K562 (cell line): Measurements from ENCODE around the gene CSF1. TPM values are rescaled to one million over a fixed set of nuclear protein-coding genes. Genes with fewer than 3 reads are reported as not detected.

Experiments
- ARID3A ChIP-seq: IDR thresholded peaks from 2 replicates; pipeline ENCODE4 v1.6.1; 2012; ENCODE audit warnings: low read depth, low read length, improper control_type of control experiment, borderline replicate concordance
- CBFA2T3 ChIP-seq: fragments of 450-650 bp; IDR thresholded peaks from 2 replicates; pipeline ENCODE4 v1.6.1; 2017
- E2F8 ChIP-seq: fragments of 450-650 bp; IDR thresholded peaks from 2 replicates; pipeline ENCODE4 v1.7.1; 2018; ENCODE audit warnings: mild to moderate bottlenecking, low read depth; ENCODE audit not compliant: partially characterized antibody
- HDAC3 ChIP-seq: fragments of 450-650 bp; IDR thresholded peaks from 2 replicates; pipeline ENCODE4 v1.6.1; 2018; ENCODE audit warnings: borderline replicate concordance, mild to moderate bottlenecking, moderate library complexity; ENCODE audit not compliant: partially characterized antibody
- ID3 ChIP-seq, 2 experiments: fragments of 250-450 bp in 1 of 2; fragments of 450-650 bp in 1 of 2; sonication (Bioruptor Pico) in 1 of 2; IDR thresholded peaks; 2 replicates each; pipeline versions ENCODE4 v1.6.1 to v1.8.0; 2016 to 2021; ENCODE audit warnings: mild to moderate bottlenecking in 2 of 2, moderate library complexity in 2 of 2, missing compliant biosample characterization in 1 of 2, missing genetic modification characterization in 1 of 2
- MBD2 ChIP-seq: sonication (generic); IDR thresholded peaks from 2 replicates; pipeline ENCODE4 v1.6.1; 2016; ENCODE audit warnings: low read depth, borderline replicate concordance
- MTA2 ChIP-seq: fragments of 450-650 bp; IDR thresholded peaks from 2 replicates; pipeline ENCODE4 v1.6.1; 2016; ENCODE audit warnings: low read depth
- MYC ChIP-seq, 2 experiments: fragments of 250-450 bp in 1 of 2; sonication (Bioruptor Pico) in 1 of 2; IDR thresholded peaks; 2 replicates each; pipeline versions ENCODE4 v1.5.1 to v1.6.1; 2012 to 2021; ENCODE audit warnings: low read depth in 2 of 2, borderline replicate concordance in 1 of 2, improper control_type of control experiment in 1 of 2, low read length in 1 of 2, mild to moderate bottlenecking in 1 of 2, moderate library complexity in 1 of 2
- NFYB ChIP-seq: IDR thresholded peaks from 2 replicates; pipeline ENCODE4 v1.6.1; 2011; ENCODE audit warnings: mild to moderate bottlenecking, moderate library complexity; ENCODE audit not compliant: insufficient read length; ENCODE audit errors: extremely low read depth
- PCBP1 ChIP-seq: fragments of 200-400 bp; formaldehyde crosslinking; IDR thresholded peaks from 2 replicates; pipeline ENCODE4 v1.6.1; 2018; ENCODE audit warnings: mild to moderate bottlenecking, low read depth, low read length; ENCODE audit not compliant: poor library complexity, severe bottlenecking
- PYGO2 ChIP-seq: fragments of 450-650 bp; IDR thresholded peaks from 2 replicates; pipeline ENCODE4 v1.6.1; 2016; ENCODE audit warnings: mild to moderate bottlenecking, missing genetic modification characterization, moderate library complexity, missing compliant biosample characterization
- TCF3 ChIP-seq: sonication (generic); formaldehyde crosslinking; IDR thresholded peaks from 2 replicates; pipeline ENCODE4 v1.4.0; 2020; ENCODE audit warnings: mild to moderate bottlenecking, missing genetic modification reagents
- TRIM24 ChIP-seq, 2 experiments: fragments of 450-650 bp; IDR thresholded peaks; 2 replicates each; pipeline ENCODE4 v1.6.1; 2016
- ZBTB49 ChIP-seq: sonication (generic); formaldehyde crosslinking; IDR thresholded peaks from 2 replicates; pipeline ENCODE4 v1.8.0; 2022; ENCODE audit warnings: missing genetic modification reagents, mild to moderate bottlenecking, borderline replicate concordance
- ZNF232 ChIP-seq: sonication (generic); formaldehyde crosslinking; IDR thresholded peaks from 2 replicates; pipeline ENCODE4 v1.8.0; 2022; ENCODE audit warnings: mild to moderate bottlenecking, missing genetic modification reagents
- polyA plus RNA-seq, 8 experiments: library from polyadenylated mRNA; depleted of rRNA in 4 of 8; stranded (reverse) in 5 of 8; unstranded in 3 of 8; fragments of >200 nt; fragmentation: Nextera tagmentation in 2 of 8; fragmentation: Illumina TruSeq in 1 of 8; extraction: Ambion mirVana in 2 of 8; extraction: Trizol in 1 of 8; gene quantifications; 2 replicates each; pipeline versions ENCODE4 v1.2.1 to v1.2.3, GENCODE V29; 2011 to 2014; ENCODE audit warnings: inconsistent platforms in 1 of 8, missing spikeins in 1 of 8
- total RNA-seq, 7 experiments: library from RNA; depleted of rRNA in 6 of 7; stranded (reverse); fragments of >200 nt in 6 of 7; fragmentation: Illumina TruSeq in 2 of 7; extraction: Trizol in 2 of 7; gene quantifications; 2 replicates each; pipeline versions ENCODE4 v1.2.1 to v1.2.3, GENCODE V29; 2011 to 2021; ENCODE audit warnings: low replicate concordance in 1 of 7
- TF ChIP-seq, protein P1 (sequence below): sonication (generic); formaldehyde crosslinking; IDR thresholded peaks from 2 replicates; pipeline ENCODE4 v1.8.0; 2022; ENCODE audit warnings: mild to moderate bottlenecking, missing genetic modification reagents

The CSF1 gene
- total and polyA plus RNA-seq, 9 of the 15 experiments (the other 6 are each of a cell fraction or from before 2014, with no cell fraction given), result 0.18 to 11.8 (median 2.8) TPM

- TF ChIP-seq ARID3A (no peak), TCF3 (peak; percentile 62), ZNF232 (no peak), ID3 (CRISPR knock-in tag; IDR thresholded peaks at IDR 0.05) (no peak), ID3 (tag; IDR thresholded peaks at IDR 0.05) (no peak), CBFA2T3 (peak; percentile 83), E2F8 (no peak), MYC (IDR thresholded peaks at IDR 0.05; ENCODE audit: low read depth, low read length) (no peak), MYC (CRISPR knock-in tag; IDR thresholded peaks at IDR 0.05; ENCODE audit: borderline replicate concordance, low read depth) (no peak), MTA2 (no peak), PCBP1 (no peak), NFYB (no peak), MBD2 (no peak), PYGO2 (tag) (no peak), ZBTB49 (no peak), TRIM24 (IDR thresholded peaks at IDR 0.05) (no peak), HDAC3 (no peak)
- TF ChIP-seq, protein P1, sequence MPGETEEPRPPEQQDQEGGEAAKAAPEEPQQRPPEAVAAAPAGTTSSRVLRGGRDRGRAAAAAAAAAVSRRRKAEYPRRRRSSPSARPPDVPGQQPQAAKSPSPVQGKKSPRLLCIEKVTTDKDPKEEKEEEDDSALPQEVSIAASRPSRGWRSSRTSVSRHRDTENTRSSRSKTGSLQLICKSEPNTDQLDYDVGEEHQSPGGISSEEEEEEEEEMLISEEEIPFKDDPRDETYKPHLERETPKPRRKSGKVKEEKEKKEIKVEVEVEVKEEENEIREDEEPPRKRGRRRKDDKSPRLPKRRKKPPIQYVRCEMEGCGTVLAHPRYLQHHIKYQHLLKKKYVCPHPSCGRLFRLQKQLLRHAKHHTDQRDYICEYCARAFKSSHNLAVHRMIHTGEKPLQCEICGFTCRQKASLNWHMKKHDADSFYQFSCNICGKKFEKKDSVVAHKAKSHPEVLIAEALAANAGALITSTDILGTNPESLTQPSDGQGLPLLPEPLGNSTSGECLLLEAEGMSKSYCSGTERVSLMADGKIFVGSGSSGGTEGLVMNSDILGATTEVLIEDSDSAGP, result no peak
Observed at GRCh38 chr1:109880971-109881894, 29.4 kb upstream of the CSF1 start (continued).
